Measurements from ENCODE around the gene STK39. TPM values are rescaled to one million over a fixed set of nuclear protein-coding genes. Genes with fewer than 3 reads are reported as not detected.

STK39 gene
- total RNA-seq, 4 donors from 2014 or later = 8.9 to 28.3 (median 14.5) TPM

DNA sequence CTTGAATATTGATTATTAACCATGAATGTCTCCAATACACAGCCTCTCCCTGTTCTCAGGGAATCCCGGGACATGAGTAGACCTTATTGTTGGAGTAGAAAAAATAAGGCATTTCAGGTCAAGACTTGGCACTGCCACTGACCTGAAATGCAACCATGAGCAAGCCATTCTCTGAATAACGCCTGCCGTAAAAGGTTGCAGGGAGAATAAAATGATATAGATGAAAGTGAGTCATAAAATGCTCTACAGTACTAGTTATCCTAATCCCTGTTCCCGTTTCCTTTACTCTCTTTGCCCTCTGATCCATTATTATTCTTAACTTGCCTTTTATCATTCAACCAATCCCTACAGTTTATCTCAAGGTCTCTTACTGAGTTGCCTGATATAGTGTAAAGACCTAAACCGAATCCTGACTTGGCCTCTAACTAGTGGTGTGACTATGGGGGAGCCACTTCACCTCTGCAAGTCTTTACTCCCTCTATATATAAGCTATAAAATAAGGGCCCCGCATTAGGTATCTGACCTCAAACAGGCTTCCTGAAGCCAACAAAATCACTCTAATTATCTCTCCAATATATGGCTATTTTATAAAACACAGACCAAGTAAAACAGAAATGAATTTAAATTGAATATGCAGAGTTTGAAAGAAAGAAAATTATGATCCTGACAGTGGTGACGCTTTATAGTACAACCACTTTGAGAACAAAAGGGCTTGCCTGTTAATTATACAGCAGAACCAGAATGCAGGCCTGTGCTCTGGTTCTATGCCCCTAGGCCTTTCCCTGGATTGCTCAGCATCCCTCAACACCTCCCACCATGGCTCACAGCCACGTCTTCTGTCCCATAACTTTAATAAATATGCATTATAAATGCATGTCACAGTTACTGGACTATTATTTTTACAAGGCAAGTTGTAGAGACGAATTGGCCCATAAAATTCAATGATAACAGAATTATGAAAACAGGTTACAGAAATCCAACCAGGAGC, 183.1 kb downstream of the STK39 start:
- no peak for TF ChIP-seq POLR2A (IDR thresholded peaks at IDR 0.05)
- TF ChIP-seq, protein P1, sequence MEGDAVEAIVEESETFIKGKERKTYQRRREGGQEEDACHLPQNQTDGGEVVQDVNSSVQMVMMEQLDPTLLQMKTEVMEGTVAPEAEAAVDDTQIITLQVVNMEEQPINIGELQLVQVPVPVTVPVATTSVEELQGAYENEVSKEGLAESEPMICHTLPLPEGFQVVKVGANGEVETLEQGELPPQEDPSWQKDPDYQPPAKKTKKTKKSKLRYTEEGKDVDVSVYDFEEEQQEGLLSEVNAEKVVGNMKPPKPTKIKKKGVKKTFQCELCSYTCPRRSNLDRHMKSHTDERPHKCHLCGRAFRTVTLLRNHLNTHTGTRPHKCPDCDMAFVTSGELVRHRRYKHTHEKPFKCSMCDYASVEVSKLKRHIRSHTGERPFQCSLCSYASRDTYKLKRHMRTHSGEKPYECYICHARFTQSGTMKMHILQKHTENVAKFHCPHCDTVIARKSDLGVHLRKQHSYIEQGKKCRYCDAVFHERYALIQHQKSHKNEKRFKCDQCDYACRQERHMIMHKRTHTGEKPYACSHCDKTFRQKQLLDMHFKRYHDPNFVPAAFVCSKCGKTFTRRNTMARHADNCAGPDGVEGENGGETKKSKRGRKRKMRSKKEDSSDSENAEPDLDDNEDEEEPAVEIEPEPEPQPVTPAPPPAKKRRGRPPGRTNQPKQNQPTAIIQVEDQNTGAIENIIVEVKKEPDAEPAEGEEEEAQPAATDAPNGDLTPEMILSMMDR (IDR thresholded peaks at IDR 0.05) = no peak
- DNase-seq (ENCODE audit: low spot score in 2 of 2) = no peak
- 79 to 90% methylated on average over 9 of the region's 9 CpGs for WGBS, 2 donors
- intact Hi-C loops (cut with DNase I; ENCODE audit: low total_unique reads) = no loop called here
- no peak overlapping the region for H3K4me3 ChIP-seq (ENCODE audit: low read depth, poor library complexity, severe bottlenecking)

DNA sequence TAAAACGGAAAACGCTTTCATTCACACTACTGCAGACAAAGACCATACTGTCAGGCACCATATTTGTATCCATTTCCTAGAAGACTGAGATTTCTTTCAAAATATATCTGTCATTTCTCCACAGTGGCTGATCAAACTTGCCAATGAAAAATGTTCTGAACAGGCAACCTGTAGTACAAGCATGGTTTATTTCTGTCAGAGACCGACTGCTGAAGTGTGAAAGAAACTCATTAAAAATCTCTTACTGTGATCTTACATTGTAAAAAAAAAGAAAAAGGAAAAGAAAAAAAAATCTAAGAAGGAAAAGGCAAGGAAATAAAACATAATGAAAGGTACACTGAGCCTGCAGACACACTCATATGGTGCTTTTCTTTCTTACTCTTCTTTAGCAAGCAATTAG, 184.5 kb downstream of the STK39 start:
- no peak overlapping the region for H3K4me3 ChIP-seq (ENCODE audit: low read depth, poor library complexity, severe bottlenecking)
- TF ChIP-seq, protein P1 (IDR thresholded peaks at IDR 0.05) = no peak
- TF ChIP-seq POLR2A (IDR thresholded peaks at IDR 0.05) = no peak
- 90% methylated on average over 3 of the region's 3 CpGs for WGBS, 2 donors
- no peak for DNase-seq (ENCODE audit: low spot score in 2 of 2)
- intact Hi-C loops (cut with DNase I; ENCODE audit: low total_unique reads) = no loop called here

DNA sequence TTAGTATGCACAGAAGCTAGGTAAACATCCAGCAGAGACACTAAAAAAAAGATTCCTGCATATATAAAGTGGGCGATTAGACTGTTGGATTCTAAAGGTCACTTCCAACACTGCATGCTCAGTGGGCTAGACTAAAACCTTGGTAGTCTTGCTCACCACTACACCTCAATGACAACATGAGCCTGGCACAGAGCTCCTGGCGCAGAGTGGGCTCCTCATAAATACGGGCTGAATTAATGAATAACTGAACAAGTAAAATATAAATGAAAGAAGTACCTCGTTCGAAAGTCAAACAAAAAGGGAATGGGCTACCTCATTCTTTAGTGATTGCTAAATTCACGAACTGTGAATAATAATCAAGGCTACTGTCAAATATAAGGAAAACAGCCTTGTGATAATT, 185.3 kb downstream of the STK39 start:
- no peak for TF ChIP-seq POLR2A (IDR thresholded peaks at IDR 0.05)
- TF ChIP-seq, protein P1 (IDR thresholded peaks at IDR 0.05) = no peak
- intact Hi-C loops (cut with DNase I; ENCODE audit: low total_unique reads) = no loop called here
- WGBS, 2 donors = 94 to 95% methylated on average over 6 of the region's 6 CpGs
- H3K4me3 ChIP-seq (ENCODE audit: low read depth, poor library complexity, severe bottlenecking) = no peak overlapping the region
- no peak for DNase-seq (ENCODE audit: low spot score in 2 of 2)

DNA sequence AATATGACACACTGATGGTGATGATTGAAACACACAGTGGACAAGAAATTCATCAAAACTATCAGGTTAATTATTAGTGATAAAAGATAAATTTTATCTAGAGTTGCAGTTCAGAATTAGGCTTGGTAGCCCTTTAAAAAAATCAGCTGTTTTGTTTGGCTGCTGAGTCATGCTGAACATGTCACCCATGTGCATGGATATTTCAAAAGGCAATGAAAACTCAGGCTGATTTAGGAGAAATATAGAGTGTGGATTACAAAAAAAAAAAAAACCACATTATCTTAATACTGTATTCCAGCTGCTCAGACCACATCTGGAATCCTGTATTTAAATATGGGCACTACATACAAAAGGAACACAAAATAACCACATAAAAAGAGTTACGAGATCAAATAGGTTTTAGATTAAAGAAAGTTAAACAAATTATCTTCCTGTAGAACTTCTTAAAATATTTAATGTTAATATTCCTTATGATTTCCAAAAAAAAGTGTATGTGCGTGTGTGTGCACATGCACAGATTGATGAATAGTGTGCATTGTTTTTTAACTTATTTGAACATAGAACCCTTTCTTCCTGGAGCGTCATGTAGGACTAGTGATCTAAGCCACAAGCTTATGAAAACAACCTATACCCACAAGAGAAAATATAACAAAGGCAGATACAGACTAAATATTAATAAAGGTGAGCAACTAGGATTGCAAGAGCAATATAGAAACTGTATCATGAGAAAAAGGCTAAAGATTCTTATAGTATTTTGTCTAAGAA, 186.2 kb downstream of the STK39 start:
- WGBS, 2 donors = 85 to 87% methylated on average over 3 of the region's 3 CpGs
- TF ChIP-seq POLR2A (IDR thresholded peaks at IDR 0.05) = no peak
- TF ChIP-seq, protein P1 (IDR thresholded peaks at IDR 0.05) = no peak
- H3K4me3 ChIP-seq (ENCODE audit: low read depth, poor library complexity, severe bottlenecking) = no peak overlapping the region
- intact Hi-C loops (cut with DNase I; ENCODE audit: low total_unique reads) = no loop called here
- no peak for DNase-seq (ENCODE audit: low spot score in 2 of 2)

DNA sequence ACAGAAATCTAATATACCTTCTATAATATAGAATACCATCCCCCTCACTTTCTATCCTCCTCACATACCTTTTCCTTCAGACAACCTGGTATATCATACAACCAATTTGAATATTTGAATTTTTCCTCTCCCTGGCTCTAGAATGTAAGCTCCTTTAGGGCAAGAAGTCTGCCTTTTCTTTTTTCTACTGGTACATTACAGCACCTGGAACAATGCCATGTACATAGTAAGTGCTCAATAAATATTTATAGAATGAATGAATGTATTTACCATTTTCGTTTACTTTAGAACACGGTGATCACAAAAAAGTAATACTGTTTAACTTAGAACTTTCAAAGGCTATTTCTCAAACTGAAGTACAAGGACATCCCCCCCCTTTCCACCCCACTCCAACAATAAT, 187.6 kb downstream of the STK39 start:
- no peak for TF ChIP-seq POLR2A (IDR thresholded peaks at IDR 0.05)
- TF ChIP-seq, protein P1 (IDR thresholded peaks at IDR 0.05) = no peak
- no peak overlapping the region for H3K4me3 ChIP-seq (ENCODE audit: low read depth, poor library complexity, severe bottlenecking)
- no peak for DNase-seq (ENCODE audit: low spot score in 2 of 2)
- WGBS, 2 donors = 88 to 92% methylated on average over 2 of the region's 2 CpGs
- intact Hi-C loops (cut with DNase I; ENCODE audit: low total_unique reads) = no loop called here

Measured in lower leg skin (tissue), 4 donors.